ENCODE measurements around the gene OR52N4.

DNA sequence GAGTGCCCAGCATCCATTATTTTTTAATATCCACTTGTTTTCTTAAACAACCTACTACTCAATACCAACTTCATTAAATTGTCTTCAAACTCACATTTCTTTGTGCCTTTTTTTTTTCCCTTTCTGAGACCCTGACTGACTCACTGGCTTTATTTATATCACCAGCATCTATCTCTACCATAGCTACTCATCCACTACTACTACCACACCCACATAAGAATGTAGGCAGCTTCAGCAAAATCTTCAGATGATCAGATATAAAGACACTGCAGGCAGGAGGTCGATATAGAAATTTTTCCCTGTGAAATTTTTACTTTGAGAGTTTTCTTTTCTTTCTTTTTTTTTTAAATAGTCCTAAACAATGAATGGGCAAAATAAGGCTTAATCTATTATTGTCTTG, 15.6 kb upstream of the OR52N4 start:
- TF ChIP-seq EZH2 (IDR thresholded peaks at IDR 0.05; ENCODE audit: low read length, missing control alignments): no peak
- TF ChIP-seq, protein P1, sequence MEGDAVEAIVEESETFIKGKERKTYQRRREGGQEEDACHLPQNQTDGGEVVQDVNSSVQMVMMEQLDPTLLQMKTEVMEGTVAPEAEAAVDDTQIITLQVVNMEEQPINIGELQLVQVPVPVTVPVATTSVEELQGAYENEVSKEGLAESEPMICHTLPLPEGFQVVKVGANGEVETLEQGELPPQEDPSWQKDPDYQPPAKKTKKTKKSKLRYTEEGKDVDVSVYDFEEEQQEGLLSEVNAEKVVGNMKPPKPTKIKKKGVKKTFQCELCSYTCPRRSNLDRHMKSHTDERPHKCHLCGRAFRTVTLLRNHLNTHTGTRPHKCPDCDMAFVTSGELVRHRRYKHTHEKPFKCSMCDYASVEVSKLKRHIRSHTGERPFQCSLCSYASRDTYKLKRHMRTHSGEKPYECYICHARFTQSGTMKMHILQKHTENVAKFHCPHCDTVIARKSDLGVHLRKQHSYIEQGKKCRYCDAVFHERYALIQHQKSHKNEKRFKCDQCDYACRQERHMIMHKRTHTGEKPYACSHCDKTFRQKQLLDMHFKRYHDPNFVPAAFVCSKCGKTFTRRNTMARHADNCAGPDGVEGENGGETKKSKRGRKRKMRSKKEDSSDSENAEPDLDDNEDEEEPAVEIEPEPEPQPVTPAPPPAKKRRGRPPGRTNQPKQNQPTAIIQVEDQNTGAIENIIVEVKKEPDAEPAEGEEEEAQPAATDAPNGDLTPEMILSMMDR (conservative IDR thresholded peaks at IDR 0.05 in 1 of 2, IDR thresholded peaks at IDR 0.05 in 1 of 2; ENCODE audit: low read depth in 1 of 2, low read length in 2 of 2): no peak
